SIG-M5 (cell line): ENCODE results near the gene GAS7.
"Not testable (repeated sequence)": the region's sequence is repeated elsewhere in the genome, so short reads cannot be mapped to it uniquely, and the experiment has no call there.

Source experiments
- DNase-seq: peaks from one replicate; lab custom pipeline; 2025; lab: John Stamatoyannopoulos, UW

The GAS7 gene

GRCh38 chr17:9943343-9943742 lies 255.1 kb downstream of the GAS7 start:
- DNase-seq: no peak

- DNase-seq: no peak
Observed at GRCh38 chr17:9942885-9943284, 255.5 kb downstream of the GAS7 start.

- no peak for DNase-seq
Observed at GRCh38 chr17:9941305-9941704, 257.1 kb downstream of the GAS7 start.

GRCh38 chr17:9940841-9941240 lies 257.6 kb downstream of the GAS7 start:
- DNase-seq: no peak

- no peak for DNase-seq
Observed at GRCh38 chr17:9938764-9939163, 259.6 kb downstream of the GAS7 start.

GRCh38 chr17:9937901-9938300 lies 260.5 kb downstream of the GAS7 start:
- DNase-seq: no peak

- no peak for DNase-seq
Observed at GRCh38 chr17:9937241-9937761, 261.1 kb downstream of the GAS7 start.

- no peak for DNase-seq
Observed at GRCh38 chr17:9936095-9936494, 262.3 kb downstream of the GAS7 start.

- no peak for DNase-seq
Observed at GRCh38 chr17:9935408-9935807, 263.0 kb downstream of the GAS7 start.

GRCh38 chr17:9934331-9934730 lies 264.1 kb downstream of the GAS7 start:
- no peak for DNase-seq

GRCh38 chr17:9932491-9932890 lies 265.9 kb downstream of the GAS7 start:
- no peak for DNase-seq

- no peak for DNase-seq
Observed at GRCh38 chr17:9931144-9931741, 267.2 kb downstream of the GAS7 start.

GRCh38 chr17:9929871-9930270 lies 268.5 kb downstream of the GAS7 start:
- no peak for DNase-seq

GRCh38 chr17:9928601-9929333 lies 269.6 kb downstream of the GAS7 start:
- DNase-seq: no peak

- no peak for DNase-seq
Observed at GRCh38 chr17:9926150-9926804, 272.1 kb downstream of the GAS7 start.

GRCh38 chr17:9925457-9925856 lies 272.9 kb downstream of the GAS7 start:
- no peak for DNase-seq

- DNase-seq: peak; percentile 38
Observed at GRCh38 chr17:9924735-9925191, 273.6 kb downstream of the GAS7 start.

- DNase-seq: no peak
Observed at GRCh38 chr17:9922012-9922848, 276.2 kb downstream of the GAS7 start.

GRCh38 chr17:9921216-9921615 lies 277.2 kb downstream of the GAS7 start:
- DNase-seq: not testable (repeated sequence)

GRCh38 chr17:9918804-9919352 lies 279.5 kb downstream of the GAS7 start:
- no peak for DNase-seq

- no peak for DNase-seq
Observed at GRCh38 chr17:9918352-9918751, 280.1 kb downstream of the GAS7 start.

- no peak for DNase-seq
Observed at GRCh38 chr17:9917801-9918200, 280.6 kb downstream of the GAS7 start.
